GM11168 (cell line): Measurements from ENCODE around the gene SULT2A1.
"Not testable (repeated sequence)": the region's sequence is repeated elsewhere in the genome, so short reads cannot be mapped to it uniquely, and the experiment has no call there.

Experiments used
- in situ Hi-C: fragments of 300-500 bp; cut with MboI; formaldehyde crosslinking; loops from one replicate; pipeline ENCODE4 v1.12.0; 2022; ENCODE audit warnings: low sequenced_read_pairs; ENCODE audit not compliant: unreplicated experiment

Gene SULT2A1

GRCh38 chr19:47861630-47862029 is 24.5 kb downstream of the SULT2A1 start:
- in situ Hi-C loops = no loop called here

GRCh38 chr19:47860602-47861297 is 25.4 kb downstream of the SULT2A1 start:
- in situ Hi-C loops = no loop called here

GRCh38 chr19:47859838-47860237 is 26.3 kb downstream of the SULT2A1 start:
- in situ Hi-C loops = not testable (repeated sequence)

GRCh38 chr19:47858646-47859285 is 27.3 kb downstream of the SULT2A1 start, which contains the start of gene TPRX2:
Gene TPRX2 (plus strand): TSS chr19:47859235. CDS start chr19:47859247, 12 bp downstream.
- in situ Hi-C loops = not testable (repeated sequence)

GRCh38 chr19:47858231-47858630 is 27.9 kb downstream of the SULT2A1 start:
- in situ Hi-C loops = not testable (repeated sequence)

GRCh38 chr19:47854459-47854858 is 31.7 kb downstream of the SULT2A1 start:
- in situ Hi-C loops = no loop called here

GRCh38 chr19:47853003-47853402 is 33.1 kb downstream of the SULT2A1 start:
- in situ Hi-C loops = no loop called here

GRCh38 chr19:47848823-47849473 is 37.2 kb downstream of the SULT2A1 start:
- in situ Hi-C loops = no loop called here

GRCh38 chr19:47848425-47848822 is 37.7 kb downstream of the SULT2A1 start:
- in situ Hi-C loops = no loop called here

GRCh38 chr19:47842941-47843340 is 43.2 kb downstream of the SULT2A1 start:
- in situ Hi-C loops = no loop called here

GRCh38 chr19:47839913-47840312 is 46.2 kb downstream of the SULT2A1 start:
- in situ Hi-C loops = no loop called here

- in situ Hi-C loops = no loop called here
Observed at GRCh38 chr19:47839411-47839810, 46.7 kb downstream of the SULT2A1 start.

- in situ Hi-C loops = no loop called here
Observed at GRCh38 chr19:47836038-47836437, 50.1 kb downstream of the SULT2A1 start.

GRCh38 chr19:47832723-47833122 is 53.4 kb downstream of the SULT2A1 start:
- in situ Hi-C loops = no loop called here

GRCh38 chr19:47826800-47827199 is 59.3 kb downstream of the SULT2A1 start:
- in situ Hi-C loops = no loop called here

GRCh38 chr19:47824396-47824795 is 61.7 kb downstream of the SULT2A1 start:
- in situ Hi-C loops = no loop called here

GRCh38 chr19:47821460-47822020 is 64.6 kb downstream of the SULT2A1 start, which contains the start of gene CRX:
Gene CRX (plus strand): TSS chr19:47821937. CDS start chr19:47834444, 12,507 bp downstream.
- in situ Hi-C loops = no loop called here
